GM12865 (cell line): ENCODE results near the gene PIK3IP1.

Experiments
- DNase-seq: peaks from one replicate; pipeline ENCODE4 v3.0.0; 2010; ENCODE audit warnings: low read depth
- H3K4me3 ChIP-seq: 2 replicates; pipeline ENCODE4 v1.5.1; 2011; ENCODE audit warnings: mild to moderate bottlenecking, low read depth, low read length, control low read depth
- TF ChIP-seq, protein P1 (sequence below): IDR thresholded peaks from 2 replicates; pipeline ENCODE4 v1.5.1; 2011; ENCODE audit warnings: low read length, control low read depth, low read depth, inconsistent platforms; ENCODE audit not compliant: insufficient read depth; ENCODE audit errors: missing control alignments

The PIK3IP1 gene

DNA sequence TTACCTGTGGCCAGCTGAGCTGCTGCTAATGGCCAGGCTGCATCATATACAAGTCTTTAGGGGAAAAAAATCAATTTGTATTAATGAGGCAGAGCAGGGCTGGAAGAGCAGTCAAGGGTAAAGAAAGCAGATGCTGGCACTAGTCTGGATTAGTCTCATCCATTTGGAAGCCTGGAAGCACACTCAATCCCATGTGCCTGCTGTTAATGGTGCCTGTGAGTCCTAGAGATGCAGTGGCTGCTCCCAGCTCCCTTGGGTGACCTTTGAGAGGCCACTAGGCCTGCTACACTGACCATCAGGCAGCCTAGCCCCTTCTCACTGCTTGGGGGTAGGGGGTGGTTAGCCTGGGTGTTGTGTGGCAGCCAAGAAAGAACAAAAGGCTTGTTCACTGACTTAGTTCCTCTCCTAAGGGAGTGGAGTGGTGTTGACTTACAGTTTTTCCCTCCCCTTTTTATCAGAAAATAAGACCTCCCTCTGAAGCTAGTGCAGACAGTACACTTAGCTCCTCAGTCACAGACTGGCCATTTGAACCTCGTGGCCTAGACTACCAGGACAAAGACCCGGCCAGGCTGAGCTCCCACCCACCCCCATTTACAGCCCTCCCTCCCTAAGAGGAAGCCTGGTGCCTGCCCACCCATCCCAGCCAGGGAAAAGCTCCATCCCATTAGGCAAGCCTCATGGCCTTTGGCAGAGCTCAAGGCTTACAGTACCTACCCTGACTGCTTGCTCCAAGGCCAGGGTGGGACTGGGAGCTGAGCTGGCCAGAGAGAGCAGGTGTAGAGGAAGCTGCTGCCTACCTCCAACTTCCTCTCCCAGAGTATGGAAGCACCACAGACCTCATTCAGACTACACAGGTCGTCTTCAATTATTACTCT, 7.8 kb downstream of the PIK3IP1 start:
- no peak for DNase-seq
- TF ChIP-seq, protein P1, sequence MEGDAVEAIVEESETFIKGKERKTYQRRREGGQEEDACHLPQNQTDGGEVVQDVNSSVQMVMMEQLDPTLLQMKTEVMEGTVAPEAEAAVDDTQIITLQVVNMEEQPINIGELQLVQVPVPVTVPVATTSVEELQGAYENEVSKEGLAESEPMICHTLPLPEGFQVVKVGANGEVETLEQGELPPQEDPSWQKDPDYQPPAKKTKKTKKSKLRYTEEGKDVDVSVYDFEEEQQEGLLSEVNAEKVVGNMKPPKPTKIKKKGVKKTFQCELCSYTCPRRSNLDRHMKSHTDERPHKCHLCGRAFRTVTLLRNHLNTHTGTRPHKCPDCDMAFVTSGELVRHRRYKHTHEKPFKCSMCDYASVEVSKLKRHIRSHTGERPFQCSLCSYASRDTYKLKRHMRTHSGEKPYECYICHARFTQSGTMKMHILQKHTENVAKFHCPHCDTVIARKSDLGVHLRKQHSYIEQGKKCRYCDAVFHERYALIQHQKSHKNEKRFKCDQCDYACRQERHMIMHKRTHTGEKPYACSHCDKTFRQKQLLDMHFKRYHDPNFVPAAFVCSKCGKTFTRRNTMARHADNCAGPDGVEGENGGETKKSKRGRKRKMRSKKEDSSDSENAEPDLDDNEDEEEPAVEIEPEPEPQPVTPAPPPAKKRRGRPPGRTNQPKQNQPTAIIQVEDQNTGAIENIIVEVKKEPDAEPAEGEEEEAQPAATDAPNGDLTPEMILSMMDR = no peak
- H3K4me3 ChIP-seq = no peak overlapping the region

DNA sequence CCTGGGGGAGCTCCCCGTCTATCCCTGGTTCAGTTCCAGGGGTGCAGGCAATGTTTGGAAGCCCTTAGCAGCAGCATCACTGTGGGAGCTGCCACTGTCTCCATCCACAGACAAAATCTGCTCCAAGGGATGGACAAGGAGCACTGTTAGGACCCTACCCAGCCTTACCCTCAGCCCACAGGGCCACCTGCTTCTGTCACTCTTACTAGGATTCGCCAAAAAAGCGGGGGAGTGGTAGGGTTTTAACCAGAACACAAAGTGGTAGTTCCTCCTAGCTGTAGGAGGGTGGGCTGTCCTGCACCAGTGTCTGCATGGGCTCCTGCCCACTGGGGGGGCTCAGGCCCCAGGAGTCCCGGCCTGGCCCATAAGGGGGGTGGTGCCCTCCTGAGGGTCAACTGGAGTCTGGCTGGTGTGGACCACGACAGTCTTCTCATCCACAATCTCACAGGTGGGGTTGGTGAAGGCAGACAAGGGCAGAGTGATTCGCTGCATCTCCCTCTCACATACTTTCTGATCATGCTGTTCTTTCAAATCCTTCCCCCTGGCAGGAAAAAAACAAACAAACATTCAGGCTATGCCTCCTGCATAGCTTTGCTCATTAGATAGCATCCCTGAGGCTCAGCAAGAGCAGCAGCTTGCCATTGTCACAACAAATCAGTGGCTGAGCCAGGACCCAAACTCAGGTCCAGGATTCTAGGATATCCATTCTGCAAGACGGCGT, 9.4 kb downstream of the PIK3IP1 start:
- no peak overlapping the region for H3K4me3 ChIP-seq
- no peak for DNase-seq
- TF ChIP-seq, protein P1 = no peak

DNA sequence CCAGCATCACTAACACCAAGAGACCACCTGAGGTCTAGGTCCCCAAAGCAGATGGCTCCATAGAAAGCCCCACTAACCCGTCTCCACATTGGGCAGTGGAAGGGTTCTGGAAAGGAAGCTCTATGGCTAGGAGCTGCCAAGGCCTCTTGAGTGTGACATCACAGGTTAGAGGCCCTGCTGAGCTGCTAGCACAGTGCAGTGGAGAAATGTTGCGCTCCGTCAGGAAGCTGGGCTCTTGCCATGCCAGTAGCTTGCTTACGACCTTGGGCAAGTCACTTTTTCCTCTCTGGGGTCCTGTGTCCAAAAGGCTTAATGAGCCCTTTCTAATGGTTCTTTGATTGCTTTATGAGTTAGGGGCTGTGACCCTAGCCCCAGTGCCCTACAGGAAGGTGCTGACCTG, 10.6 kb downstream of the PIK3IP1 start:
- no peak for DNase-seq
- no peak overlapping the region for H3K4me3 ChIP-seq

DNA sequence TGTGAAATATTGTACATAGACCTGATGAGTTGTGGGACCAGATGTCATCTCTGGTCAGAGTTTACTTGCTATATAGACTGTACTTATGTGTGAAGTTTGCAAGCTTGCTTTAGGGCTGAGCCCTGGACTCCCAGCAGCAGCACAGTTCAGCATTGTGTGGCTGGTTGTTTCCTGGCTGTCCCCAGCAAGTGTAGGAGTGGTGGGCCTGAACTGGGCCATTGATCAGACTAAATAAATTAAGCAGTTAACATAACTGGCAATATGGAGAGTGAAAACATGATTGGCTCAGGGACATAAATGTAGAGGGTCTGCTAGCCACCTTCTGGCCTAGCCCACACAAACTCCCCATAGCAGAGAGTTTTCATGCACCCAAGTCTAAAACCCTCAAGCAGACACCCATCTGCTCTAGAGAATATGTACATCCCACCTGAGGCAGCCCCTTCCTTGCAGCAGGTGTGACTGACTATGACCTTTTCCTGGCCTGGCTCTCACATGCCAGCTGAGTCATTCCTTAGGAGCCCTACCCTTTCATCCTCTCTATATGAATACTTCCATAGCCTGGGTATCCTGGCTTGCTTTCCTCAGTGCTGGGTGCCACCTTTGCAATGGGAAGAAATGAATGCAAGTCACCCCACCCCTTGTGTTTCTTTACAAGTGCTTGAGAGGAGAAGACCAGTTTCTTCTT, 12.3 kb downstream of the PIK3IP1 start:
- H3K4me3 ChIP-seq = no peak overlapping the region
- TF ChIP-seq, protein P1 = no peak
- DNase-seq = no peak

More for the DNA sequence above, 10.6 kb downstream of the PIK3IP1 start:
- TF ChIP-seq, protein P1 = no peak

DNA sequence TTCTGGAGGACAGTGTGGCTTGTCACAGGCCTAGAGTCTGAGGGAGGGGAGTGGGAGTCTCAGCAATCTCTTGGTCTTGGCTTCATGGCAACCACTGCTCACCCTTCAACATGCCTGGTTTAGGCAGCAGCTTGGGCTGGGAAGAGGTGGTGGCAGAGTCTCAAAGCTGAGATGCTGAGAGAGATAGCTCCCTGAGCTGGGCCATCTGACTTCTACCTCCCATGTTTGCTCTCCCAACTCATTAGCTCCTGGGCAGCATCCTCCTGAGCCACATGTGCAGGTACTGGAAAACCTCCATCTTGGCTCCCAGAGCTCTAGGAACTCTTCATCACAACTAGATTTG, 13.0 kb downstream of the PIK3IP1 start:
- H3K4me3 ChIP-seq = no peak overlapping the region
- no peak for DNase-seq
- TF ChIP-seq, protein P1 = no peak

DNA sequence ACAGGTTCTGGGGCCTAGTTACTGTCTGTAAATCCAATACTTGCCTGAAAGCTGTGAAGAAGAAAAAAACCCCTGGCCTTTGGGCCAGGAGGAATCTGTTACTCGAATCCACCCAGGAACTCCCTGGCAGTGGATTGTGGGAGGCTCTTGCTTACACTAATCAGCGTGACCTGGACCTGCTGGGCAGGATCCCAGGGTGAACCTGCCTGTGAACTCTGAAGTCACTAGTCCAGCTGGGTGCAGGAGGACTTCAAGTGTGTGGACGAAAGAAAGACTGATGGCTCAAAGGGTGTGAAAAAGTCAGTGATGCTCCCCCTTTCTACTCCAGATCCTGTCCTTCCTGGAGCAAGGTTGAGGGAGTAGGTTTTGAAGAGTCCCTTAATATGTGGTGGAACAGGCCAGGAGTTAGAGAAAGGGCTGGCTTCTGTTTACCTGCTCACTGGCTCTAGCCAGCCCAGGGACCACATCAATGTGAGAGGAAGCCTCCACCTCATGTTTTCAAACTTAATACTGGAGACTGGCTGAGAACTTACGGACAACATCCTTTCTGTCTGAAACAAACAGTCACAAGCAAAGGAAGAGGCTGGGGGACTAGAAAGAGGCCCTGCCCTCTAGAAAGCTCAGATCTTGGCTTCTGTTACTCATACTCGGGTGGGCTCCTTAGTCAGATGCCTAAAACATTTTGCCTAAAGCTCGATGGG, 13.5 kb downstream of the PIK3IP1 start:
- DNase-seq = no peak
- no peak overlapping the region for H3K4me3 ChIP-seq
- TF ChIP-seq, protein P1 = no peak
